GM18907 (cell line): ENCODE results near the gene IFT122.

ENCODE experiments used
- ATAC-seq: cut with Tn5 transposase; IDR thresholded peaks from one replicate; pipeline ENCODE4 v1.9.1; 2021; ENCODE audit warnings: mild to moderate bottlenecking, moderate library complexity; ENCODE audit not compliant: unreplicated experiment

Gene IFT122

DNA sequence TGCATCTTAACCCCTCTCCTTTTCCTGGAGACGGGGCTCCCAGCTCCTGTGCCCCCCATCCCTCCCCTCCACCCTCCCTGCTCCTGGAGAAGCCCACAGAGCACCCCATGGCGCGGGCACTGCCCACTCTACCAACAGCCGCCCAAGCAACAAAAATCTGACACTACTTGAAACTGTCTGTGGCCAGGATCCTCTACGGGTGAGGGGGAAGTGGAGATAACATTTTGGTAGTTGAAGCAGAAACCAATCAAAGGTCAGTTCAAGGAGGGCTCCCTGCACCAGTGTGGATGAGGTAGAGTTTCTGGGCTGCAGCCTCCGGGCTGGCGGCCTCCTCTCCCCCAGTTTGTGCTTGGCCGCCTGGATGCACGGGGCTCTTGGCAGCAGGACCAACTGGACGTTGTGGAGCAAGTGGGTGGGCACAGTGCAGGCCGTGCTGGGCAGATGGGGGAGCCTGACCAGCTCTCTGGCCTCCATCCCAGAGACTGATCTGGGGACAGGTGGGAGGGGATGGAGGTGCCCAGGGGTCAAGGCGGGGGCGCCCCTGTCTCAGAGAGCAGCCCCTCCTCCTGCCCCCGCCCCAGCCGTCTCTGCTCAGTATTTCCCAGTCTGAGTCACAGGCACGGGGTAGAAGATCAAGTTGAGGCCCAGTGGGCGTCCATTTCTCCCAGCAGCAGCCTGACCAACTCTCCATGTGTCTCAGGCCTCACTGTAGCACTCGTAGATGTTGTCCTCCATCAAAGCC is 115.8 kb downstream of the IFT122 start:
- no peak for ATAC-seq

DNA sequence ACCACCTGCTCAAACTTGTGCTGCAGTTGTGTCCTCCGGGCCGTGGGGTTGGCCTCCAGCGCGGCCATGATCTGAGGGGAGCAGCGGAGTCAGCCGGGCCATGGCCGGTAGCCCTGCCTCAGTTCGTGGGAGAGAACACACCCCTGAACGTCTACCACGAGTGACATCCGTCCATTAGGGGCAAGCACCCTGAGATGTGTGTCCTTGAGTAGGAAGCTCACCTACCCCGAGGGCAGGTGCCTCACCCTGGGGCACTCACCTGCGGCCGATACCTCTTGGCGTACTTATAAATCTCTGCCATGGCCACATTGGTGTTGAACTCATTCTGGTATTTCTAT is 116.3 kb downstream of the IFT122 start:
- no peak for ATAC-seq

DNA sequence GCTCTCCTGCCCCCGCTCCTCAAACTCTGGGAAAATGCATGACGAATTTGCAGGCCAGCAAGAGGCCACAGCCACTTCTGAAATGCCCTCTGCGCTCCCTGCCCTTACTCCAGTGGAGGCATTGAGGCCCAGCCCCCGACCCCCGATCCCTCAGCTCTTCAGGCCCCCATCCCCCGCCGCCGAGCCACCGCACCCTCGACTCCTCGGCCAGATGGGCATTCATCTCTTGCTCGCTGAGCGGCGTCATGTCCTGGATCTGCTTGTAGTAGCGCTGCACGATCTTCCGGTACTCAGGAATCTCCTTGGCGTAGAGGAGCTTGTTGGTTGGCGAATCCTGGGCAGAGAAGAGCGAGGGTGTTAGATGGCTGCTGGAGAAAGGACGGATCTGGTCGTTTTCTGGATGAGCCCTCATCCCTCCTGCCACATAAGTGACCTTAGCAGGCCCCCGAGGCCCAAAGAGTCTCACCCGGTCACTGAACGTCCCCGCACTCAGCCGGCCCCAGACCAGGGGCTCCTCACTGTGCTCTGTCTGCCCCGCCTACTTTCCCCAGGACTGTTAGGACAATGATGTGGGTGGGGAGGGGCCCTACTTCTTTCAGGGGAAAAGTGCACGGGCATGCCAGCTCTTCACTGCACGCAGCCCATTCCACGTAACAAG is 117.0 kb downstream of the IFT122 start:
- ATAC-seq, result no peak

DNA sequence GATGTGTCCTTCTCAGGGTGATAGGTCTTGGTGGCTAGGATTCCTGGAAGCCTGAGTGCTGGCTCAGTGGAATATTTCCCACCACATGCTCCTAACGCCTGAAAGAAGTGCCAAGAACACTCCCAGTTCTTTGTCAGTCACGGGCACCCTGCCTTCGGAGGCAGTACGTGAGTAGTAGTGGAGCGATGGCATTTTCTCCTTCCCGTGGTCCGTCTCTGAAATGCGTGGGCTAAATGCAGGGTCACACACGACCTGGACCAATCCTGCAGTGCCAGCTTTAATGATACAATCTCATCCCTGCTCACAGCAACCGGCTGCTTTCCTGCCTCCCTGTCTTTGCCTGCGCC is 117.5 kb downstream of the IFT122 start:
- no peak for ATAC-seq

DNA sequence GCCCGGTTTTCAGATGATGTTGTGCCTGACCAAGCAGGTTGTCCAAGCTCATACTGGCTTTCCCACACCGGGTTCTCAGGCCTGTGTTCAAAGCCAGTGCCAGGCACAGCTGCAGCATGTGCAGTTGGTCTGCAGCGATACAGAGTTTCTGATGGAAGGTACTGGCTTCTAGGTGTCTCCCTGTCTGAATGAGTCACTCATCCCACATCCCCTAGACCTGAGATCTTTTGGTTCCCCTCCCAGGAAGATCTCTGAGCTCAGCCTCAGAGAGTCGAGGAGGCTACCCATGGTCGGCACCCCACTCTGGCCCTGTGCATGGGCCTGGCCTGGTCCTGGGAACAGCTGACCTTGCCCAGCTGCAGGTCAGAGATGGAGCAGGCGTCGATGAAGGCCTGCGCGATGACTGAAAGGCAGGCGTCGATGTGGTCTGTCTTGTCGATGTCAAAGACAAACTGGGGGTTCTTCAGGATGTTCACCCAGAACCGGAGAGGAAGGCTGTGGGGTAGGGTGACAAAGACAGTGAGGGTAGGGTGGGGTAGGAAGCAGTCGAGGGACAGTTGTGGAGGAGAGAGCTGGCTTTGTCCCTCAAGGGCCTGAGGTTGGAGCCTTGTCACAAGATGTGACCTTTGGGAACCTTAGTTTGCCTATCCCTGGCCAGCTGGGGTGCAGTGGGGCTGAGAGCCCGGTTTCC is 118.2 kb downstream of the IFT122 start:
- no peak for ATAC-seq

DNA sequence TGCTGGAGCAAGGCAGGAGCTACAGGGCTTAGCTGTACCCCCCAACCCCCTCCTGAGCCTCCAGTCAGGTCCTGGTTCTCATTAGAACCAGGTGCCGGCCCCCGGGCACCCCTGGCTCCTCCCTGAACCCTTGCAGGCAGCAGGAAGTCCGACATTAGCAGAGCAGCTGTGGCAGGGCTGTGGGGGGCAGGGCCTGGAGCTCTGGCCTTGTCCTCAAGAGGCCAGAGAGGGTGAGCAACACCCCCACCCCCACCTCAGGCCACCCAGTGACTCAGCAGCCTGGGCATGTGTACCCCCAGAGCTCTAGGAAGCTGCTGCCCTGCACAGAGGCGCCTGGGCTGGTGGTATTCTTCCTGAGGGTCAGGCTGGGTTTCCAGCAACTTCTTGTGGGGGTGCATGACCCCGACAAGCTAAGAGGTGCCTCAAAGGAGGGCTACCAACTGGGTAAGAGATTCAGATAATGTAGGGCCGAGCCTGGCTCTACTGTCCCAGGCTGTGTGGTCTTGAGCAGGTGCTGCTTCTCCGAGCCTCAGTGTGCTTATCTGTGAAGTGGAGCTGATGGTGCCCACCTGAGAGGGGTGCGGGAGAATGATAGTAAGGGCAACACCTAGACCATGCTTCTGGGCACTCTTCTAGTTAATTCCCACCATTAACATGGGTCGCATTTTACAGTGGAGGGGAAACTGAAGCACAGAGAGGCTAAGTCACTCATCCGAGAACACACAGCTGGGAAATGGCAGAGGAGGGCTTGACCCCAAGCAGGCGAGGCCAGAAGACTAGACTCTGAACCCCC is 118.9 kb downstream of the IFT122 start:
- ATAC-seq, result no peak

DNA sequence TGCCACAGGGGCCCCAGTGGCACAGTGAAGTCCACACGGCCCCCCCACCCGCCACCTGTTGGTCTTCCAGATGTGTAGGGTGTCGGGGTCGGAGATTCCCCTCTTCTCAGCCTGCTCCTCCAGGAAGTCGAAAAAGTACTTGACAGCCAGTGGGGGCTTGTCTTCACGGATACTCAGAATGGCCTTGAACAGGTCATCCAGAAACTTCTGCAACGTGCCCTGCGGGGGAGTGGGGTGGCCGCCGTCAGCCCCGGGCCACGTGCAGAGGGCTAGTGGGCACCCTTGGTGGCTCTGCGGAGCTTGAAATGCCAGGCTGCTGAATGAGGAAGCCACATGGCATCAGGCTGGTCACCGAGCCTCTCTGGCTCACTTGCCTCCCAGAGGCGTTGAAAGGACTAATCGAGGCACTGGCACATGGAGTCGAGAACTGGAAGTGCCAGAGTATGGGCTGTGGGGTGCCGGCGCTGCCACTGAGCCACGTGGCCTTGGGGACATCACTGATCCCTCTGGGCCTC is 119.6 kb downstream of the IFT122 start:
- ATAC-seq, result no peak

DNA sequence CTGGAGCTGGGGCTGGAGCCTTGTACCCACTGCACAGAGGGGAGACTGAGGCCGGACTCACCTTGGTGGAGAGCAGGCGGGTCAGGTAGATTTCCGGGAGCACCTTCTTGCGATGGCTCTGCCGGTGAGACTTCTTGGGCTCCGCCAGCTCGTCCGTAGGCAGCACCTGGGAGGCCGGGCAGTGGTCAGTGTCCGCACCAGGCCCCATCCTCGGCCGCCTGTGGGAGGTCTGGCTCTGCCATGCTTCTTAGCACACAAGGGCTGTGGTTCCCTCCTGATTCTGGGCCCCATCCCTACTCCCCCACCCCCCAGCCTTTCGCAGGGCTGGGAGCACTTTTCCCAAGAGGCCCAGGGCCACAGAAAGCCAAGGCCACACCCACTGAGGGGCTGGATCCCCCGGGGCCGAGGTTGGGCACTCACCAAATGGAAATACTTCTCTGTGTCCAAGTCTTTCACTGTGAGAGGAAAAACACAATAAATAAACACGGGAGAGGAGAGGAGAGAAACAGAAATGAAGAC is 120.3 kb downstream of the IFT122 start:
- ATAC-seq, result no peak

DNA sequence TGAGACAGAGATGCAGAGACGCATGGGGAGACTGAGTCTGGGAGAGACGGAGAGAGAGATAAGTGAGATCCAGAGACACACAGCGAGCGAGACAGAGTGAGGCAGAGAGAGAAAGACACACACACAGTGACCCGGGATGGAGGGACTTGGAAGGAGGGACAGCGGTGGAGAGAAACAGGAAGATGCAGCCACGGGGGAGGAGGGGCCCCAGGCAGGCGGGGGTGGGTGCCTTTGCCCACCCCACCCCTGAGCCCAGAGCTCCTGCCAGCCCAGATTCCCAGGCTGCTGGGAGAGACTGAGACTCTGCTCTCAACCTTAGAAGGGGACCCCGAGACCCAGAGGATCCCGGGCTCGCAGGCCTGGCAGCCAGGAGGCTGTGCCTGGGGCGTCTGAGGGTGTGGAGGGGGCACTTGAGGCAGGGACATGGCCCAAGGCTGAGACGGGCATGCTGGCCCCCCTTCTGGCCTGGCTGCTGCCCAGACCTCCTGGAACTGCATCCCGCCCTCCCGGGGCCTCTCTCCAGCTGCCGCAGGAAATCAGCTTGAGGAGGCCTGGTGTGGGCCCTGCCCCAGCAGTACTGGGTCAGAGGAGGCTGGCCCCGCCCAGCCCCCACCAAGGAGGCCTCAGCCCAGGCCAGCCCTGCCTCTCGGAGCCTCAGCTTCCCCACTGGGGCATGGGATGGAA is 121.0 kb downstream of the IFT122 start:
- ATAC-seq, result no peak

DNA sequence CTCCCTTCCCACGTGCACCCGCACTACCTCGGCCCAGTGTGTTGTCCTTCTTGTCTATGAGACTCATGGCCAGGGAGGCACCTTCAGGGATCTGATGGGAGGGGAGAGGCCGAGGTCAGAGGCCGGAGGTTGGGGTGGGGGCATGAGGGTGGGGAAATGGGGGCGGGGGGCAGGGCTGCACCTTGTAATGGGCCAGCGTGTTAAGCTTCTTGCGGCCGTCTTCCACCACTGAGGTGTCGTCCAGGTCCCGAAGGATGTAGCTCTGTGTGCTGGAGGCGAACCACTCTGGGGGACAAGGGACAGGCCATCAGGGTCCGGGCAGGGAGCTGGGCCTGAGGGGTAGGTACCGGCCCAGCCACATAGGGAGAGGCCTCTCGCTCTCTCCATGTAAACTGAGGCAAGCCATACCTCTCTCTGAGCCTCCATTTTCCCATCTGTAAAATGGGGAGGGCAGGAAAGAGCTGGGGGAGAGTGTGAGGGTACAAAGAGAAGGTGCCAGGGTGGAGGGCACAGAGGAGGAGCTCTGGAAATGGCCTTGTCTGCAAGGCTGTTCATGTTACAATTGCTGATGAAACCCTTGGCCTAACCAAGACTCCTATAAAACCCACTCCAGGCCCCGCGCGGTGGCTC is 121.7 kb downstream of the IFT122 start:
- ATAC-seq, result no peak

DNA sequence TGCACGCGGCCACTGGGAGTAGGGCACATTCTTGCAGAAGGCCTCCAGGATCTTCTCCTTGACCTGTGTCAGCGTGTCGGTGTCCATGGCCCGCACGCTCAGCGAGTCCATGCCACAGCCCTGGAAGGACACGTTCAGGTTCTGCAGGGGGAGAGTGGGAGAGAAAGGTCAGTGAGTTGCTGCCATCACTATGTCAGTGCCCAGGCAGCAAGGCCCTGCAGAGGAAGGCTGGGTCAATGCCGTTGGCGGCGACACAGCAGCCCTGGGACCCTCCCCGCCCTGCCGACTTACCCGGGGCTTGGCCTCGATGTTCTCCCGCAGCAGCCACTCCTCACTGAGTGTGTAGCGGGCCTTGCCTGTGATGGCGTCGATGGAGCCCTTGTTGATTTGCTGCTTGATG is 122.8 kb downstream of the IFT122 start:
- ATAC-seq, result no peak

DNA sequence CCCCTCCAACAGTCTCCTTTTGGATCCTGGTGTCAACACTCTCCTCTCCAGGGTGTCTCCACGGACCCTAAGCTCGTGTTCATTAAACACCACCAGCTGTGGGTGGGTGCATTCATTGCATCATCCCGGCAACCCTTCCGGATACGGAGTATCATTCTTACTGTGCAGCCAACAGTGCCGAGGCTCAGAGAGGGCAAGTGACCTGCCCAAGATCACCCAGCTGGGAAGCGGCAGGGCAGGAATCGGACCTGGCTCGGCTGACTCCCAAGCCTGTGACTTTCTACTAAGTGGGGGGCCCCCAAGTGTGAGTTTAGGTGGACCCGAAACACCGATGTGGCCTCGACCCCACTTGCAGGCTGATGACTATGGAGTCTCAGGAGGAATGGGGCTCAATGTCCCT is 123.3 kb downstream of the IFT122 start:
- ATAC-seq, result no peak

DNA sequence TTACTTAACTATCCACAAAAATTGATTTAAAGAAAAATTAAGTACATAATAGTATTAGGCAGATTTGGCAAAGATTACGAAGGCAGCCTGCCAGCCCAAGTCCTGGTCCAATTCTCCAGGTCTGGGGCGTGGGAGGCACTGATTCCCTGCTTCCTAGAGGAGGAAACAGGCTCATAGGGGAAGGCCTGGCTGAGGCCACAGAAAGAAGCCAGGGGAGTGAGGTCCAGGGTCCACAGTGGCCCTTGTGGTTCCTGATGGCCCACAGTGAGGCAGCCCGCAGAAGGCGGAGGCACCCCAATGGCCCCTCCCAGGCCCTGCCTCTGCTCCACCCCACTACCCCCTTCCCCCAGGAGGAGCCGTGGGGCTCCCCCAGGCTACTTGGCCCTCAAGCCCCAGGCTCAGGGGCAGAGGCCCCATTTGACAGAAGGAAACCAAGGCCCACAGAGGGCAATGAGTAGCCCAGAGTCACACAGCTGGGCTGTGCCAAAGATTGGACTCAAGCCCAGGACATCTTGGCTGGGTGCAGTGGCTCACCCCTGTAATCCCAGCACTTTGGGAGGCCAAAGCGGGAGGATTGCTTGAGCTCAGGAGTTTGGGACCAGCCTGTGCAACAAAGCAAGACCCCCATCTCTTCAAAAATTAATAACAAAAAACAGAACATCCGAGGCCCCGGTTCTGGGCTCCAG is 124.0 kb downstream of the IFT122 start:
- no peak for ATAC-seq

DNA sequence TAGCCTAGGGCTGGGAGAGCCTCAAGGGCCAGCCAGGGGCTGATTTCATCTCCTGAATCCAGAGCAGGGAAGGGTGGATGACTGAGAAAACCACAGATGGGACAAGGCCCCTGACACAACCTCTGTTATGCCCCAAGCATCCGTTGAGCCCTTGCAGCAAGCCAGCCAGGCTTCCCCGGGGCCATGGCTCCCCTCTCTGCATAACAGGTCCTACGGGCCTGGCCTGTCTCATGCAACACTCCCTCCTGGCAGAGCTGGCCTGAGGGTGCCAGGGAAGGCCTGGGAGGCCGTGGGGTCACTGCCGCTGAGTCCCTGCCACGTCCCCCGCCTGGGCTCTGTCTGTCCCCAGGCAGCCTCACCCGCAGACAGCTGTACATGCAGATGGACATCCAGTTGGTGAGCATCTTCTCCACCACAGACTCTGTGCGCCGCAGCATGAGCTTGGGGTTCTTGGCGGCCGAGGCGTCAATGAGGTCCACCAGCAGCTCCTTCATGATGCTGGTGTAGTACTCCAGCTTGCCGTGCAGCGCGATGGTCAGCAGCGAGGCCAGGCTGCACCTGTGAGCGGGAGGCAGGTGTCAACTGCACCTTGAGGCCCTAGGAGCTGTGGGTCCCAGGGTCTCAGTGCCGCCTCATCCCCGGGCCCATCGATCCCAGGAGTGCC is 125.1 kb downstream of the IFT122 start:
- ATAC-seq, result no peak

DNA sequence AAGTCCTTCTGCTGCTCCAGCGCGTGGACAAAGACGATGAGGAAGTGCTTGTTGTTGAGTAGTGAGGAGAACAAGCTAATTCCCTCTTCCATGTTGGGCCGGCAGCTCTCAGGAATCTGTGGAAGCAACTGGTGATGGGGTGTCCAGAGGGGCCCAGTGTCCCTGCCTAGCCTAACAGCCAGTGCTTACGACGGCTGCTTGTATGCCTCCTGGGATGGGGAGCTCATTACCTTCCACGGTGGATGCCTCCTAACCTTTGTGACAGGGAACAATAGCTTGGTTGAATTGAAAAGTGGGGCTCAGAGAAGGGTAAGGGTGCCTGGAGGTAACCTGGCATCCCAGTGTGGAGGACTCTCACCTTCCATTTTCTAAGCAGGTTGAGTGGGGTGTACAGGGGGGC is 125.9 kb downstream of the IFT122 start:
- ATAC-seq, result no peak

DNA sequence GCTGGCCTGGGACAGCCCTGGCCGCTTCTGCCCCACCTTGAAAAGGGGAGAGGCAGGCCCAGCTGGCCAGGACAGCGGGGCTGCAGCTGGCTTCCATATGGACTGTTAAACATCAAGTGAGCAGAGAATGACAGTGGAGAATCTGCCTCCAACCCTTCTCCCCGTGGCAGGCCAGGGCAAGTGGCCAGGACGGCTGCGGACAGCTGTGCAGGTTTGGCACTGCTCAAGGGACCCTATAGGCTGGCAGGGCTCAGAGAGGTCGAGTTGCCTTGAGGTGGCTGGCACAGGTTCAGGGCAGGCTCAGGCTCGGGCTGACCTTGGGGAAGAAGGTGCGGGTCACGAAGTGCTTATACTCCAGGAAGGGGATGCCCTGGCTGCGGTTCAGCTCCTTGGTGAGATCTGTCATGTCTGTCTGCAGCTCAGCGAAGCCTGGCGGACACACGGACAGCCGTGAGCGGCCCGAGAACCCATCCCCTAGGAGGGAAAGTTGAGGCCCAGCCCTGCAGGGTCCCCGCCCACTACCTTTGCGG is 127.2 kb downstream of the IFT122 start:
- no peak for ATAC-seq

DNA sequence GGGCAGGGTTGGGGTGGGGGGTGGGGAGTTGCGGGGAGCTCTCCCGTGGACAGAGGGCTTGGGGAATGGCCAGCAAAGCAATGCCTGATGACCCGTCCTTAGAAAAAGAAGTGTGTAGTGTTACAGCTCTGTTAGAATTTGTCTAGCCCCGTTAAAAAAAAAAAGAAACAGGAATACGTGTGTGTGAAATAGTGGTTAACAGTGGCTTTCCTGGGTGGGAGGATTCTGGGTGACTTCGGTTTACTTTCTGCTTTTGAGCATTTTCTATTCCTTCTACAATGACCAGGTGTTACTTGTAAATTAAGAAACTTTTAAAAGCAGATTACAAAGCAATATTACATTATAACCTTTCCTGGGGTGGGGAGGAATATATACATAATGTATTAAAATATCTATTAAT is 127.9 kb downstream of the IFT122 start:
- ATAC-seq, result no peak

DNA sequence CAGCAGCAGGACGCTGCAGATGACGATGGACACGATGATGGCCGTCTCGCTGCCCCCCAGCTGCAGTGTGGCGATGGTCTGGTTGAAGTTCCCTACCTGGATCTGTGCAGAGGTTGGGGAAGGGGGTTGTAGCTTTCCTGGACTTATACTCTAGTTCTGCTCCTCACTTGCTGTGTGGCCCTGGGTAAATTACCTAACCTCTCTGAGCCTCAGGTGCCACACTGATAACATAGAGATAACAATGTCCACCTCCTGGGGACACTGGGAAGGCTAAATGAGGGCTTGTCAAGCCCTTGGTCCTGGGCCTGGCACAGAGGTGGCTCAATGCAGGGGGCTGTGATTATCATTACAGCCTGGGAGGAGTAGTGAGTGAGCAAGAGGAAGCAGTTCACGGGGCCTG is 129.8 kb downstream of the IFT122 start:
- no peak for ATAC-seq
